IMR-90 (cell line): ENCODE measurements around the gene CST5. TPM values are rescaled to one million over a fixed set of nuclear protein-coding genes. Genes with fewer than 3 reads are reported as not detected.

Source experiments
- ATAC-seq: fragments of 200-7000 bp; cut with Tn5 transposase; 2 replicates; pipeline ENCODE4 v1.9.1; 2020; ENCODE audit warnings: low read depth, mild to moderate bottlenecking, moderate library complexity
- BruUV-seq: library from RNA; stranded (reverse); fragments of 400-500 nt; replicated peaks from 2 replicates; lab custom pipeline; 2021; lab: Mats Ljungman, UMichigan
- CTCF ChIA-PET: fragments of 300-600 bp; formaldehyde crosslinking; extraction: SDS; loops from one replicate; lab custom pipeline; 2021; ENCODE audit warnings: antibody characterized with exemption; lab: Yijun Ruan, JAX
- POLR2A ChIA-PET: fragments of 300-600 bp; sonication (Branson Sonifier 250); formaldehyde crosslinking; loops from one replicate; lab custom pipeline; 2022; ENCODE audit warnings: antibody characterized with exemption; ENCODE audit not compliant: unreplicated experiment; lab: Charles Lee
- DNase-seq: peaks from one replicate; pipeline ENCODE4 v3.0.0; 2013
- H2AFZ ChIP-seq: replicated peaks from 2 replicates; pipeline ENCODE3; 2013; ENCODE audit warnings: low read length, mild to moderate bottlenecking; ENCODE audit not compliant: poor library complexity
- H2AK5ac ChIP-seq: 2 replicates; pipeline ENCODE4 v1.6.1; 2013; ENCODE audit warnings: low read depth, low read length, inconsistent platforms
- H2AK9ac ChIP-seq: replicated peaks from 2 replicates; pipeline ENCODE3; 2013; ENCODE audit warnings: mild to moderate bottlenecking, low read depth, low read length, moderate library complexity; ENCODE audit not compliant: poor library complexity
- H2BK120ac ChIP-seq: 2 replicates; pipeline ENCODE4 v1.6.1; 2013; ENCODE audit warnings: low read depth, low read length, inconsistent platforms
- H2BK15ac ChIP-seq: 3 replicates; pipeline ENCODE4 v1.6.1; 2013; ENCODE audit warnings: low read depth, low read length, inconsistent platforms
- H2BK20ac ChIP-seq: 2 replicates; pipeline ENCODE4 v1.6.1; 2013; ENCODE audit warnings: low read depth, mild to moderate bottlenecking, inconsistent platforms, low read length, moderate library complexity
- H2BK5ac ChIP-seq: 2 replicates; pipeline ENCODE4 v1.6.1; 2013; ENCODE audit warnings: mild to moderate bottlenecking, low read depth, low read length, inconsistent platforms; ENCODE audit not compliant: poor library complexity, severe bottlenecking
- H3K14ac ChIP-seq: replicated peaks from 2 replicates; pipeline ENCODE4 v1.6.1; 2013; ENCODE audit warnings: low read depth, low read length, inconsistent platforms
- H3K18ac ChIP-seq: 2 replicates; pipeline ENCODE4 v1.6.1; 2013; ENCODE audit warnings: low read depth, low read length, control low read depth
- H3K23ac ChIP-seq: 2 replicates; pipeline ENCODE4 v1.6.1; 2013; ENCODE audit warnings: low read depth, low read length, inconsistent platforms
- H3K27ac ChIP-seq: 2 replicates; pipeline ENCODE4 v1.5.1; 2013; ENCODE audit warnings: mild to moderate bottlenecking, control low read depth, low read length; ENCODE audit not compliant: insufficient read depth
- H3K27me3 ChIP-seq: 2 replicates; pipeline ENCODE4 v1.6.1; 2013; ENCODE audit warnings: low read length; ENCODE audit not compliant: control insufficient read depth, insufficient read depth
- H3K36me3 ChIP-seq: 2 replicates; pipeline ENCODE4 v1.6.1; 2013; ENCODE audit warnings: low read length, mixed read lengths; ENCODE audit not compliant: control insufficient read depth, insufficient read depth
- H3K4ac ChIP-seq: 2 replicates; pipeline ENCODE4 v1.6.1; 2013; ENCODE audit warnings: low read depth, low read length, inconsistent platforms
- H3K4me1 ChIP-seq: 2 replicates; pipeline ENCODE4 v1.6.1; 2013; ENCODE audit warnings: low read length, mixed read lengths; ENCODE audit not compliant: control insufficient read depth, insufficient read depth
- H3K4me2 ChIP-seq: 2 replicates; pipeline ENCODE4 v1.6.1; 2013; ENCODE audit warnings: low read depth, mild to moderate bottlenecking, control low read depth, low read length, moderate library complexity
- H3K4me3 ChIP-seq: 2 replicates; pipeline ENCODE4 v1.5.1; 2013; ENCODE audit warnings: low read depth, mild to moderate bottlenecking, control low read depth, low read length, moderate library complexity; ENCODE audit not compliant: insufficient read depth
- H3K56ac ChIP-seq: 2 replicates; pipeline ENCODE4 v1.6.1; 2013; ENCODE audit warnings: low read length, inconsistent platforms; ENCODE audit not compliant: insufficient read depth; ENCODE audit errors: extremely low read depth
- H3K79me1 ChIP-seq, 2 experiments: 2 replicates each; pipeline ENCODE4 v1.6.1; 2013; ENCODE audit warnings: low read length in 2 of 2, inconsistent platforms in 1 of 2, low read depth in 1 of 2
- H3K9ac ChIP-seq: 2 replicates; pipeline ENCODE4 v1.6.1; 2013; ENCODE audit warnings: low read depth, low read length, control low read depth
- H3K9me1 ChIP-seq: 2 replicates; pipeline ENCODE4 v1.6.1; 2013; ENCODE audit warnings: low read length, inconsistent platforms; ENCODE audit not compliant: insufficient read depth
- H3K9me3 ChIP-seq: 2 replicates; pipeline ENCODE4 v1.6.1; 2013; ENCODE audit warnings: low read length; ENCODE audit not compliant: control insufficient read depth, insufficient read depth
- H4K20me1 ChIP-seq: 2 replicates; pipeline ENCODE4 v1.6.1; 2013; ENCODE audit warnings: low read length, inconsistent platforms; ENCODE audit not compliant: insufficient read depth
- H4K5ac ChIP-seq: 2 replicates; pipeline ENCODE4 v1.6.1; 2013; ENCODE audit warnings: mild to moderate bottlenecking, low read depth, low read length, control low read depth
- H4K8ac ChIP-seq, 2 experiments: 2 replicates each; pipeline ENCODE4 v1.6.1; 2013; ENCODE audit warnings: low read depth in 2 of 2, low read length in 2 of 2, control low read depth in 1 of 2, inconsistent platforms in 1 of 2
- H4K91ac ChIP-seq: 2 replicates; pipeline ENCODE4 v1.6.1; 2013; ENCODE audit warnings: low read depth, low read length, inconsistent platforms; ENCODE audit not compliant: insufficient read depth
- BHLHE40 ChIP-seq: fragments of 150-350 bp; IDR thresholded peaks from 2 replicates; pipeline ENCODE4 v1.6.1; 2016; ENCODE audit warnings: mild to moderate bottlenecking, low read depth, low read length
- CEBPB ChIP-seq: IDR thresholded peaks from 2 replicates; pipeline ENCODE4 v1.6.1; 2012; ENCODE audit warnings: low read depth, low read length, improper control_type of control experiment
- CHD1 ChIP-seq: IDR thresholded peaks from 2 replicates; pipeline ENCODE4 v1.6.1; 2012; ENCODE audit warnings: low read depth, low read length, improper control_type of control experiment
- FOS ChIP-seq: fragments of 150-350 bp; IDR thresholded peaks from 2 replicates; pipeline ENCODE4 v1.6.1; 2016; ENCODE audit warnings: low read depth, low read length
- MAFK ChIP-seq: IDR thresholded peaks from 2 replicates; pipeline ENCODE4 v1.6.1; 2012; ENCODE audit warnings: low read depth, low read length, improper control_type of control experiment
- MAZ ChIP-seq: IDR thresholded peaks from 2 replicates; pipeline ENCODE4 v1.6.1; 2012; ENCODE audit warnings: low read depth, mild to moderate bottlenecking, low read length, improper control_type of control experiment, moderate library complexity, borderline replicate concordance
- MXI1 ChIP-seq: IDR thresholded peaks from 2 replicates; pipeline ENCODE4 v1.6.1; 2012; ENCODE audit warnings: low read depth, mild to moderate bottlenecking, low read length, moderate library complexity, borderline replicate concordance
- NFE2L2 ChIP-seq: fragments of 150-350 bp; IDR thresholded peaks from 2 replicates; pipeline ENCODE4 v1.6.1; 2016; ENCODE audit warnings: low read depth, mild to moderate bottlenecking, low read length
- POLR2A ChIP-seq: IDR thresholded peaks from 2 replicates; pipeline ENCODE4 v1.6.1; 2012; ENCODE audit warnings: mild to moderate bottlenecking, low read depth, low read length
- RAD21 ChIP-seq: IDR thresholded peaks from 2 replicates; pipeline ENCODE4 v1.6.1; 2012; ENCODE audit warnings: low read length, improper control_type of control experiment
- RCOR1 ChIP-seq: IDR thresholded peaks from 2 replicates; pipeline ENCODE4 v1.6.1; 2012; ENCODE audit warnings: mild to moderate bottlenecking, low read length, improper control_type of control experiment; ENCODE audit not compliant: insufficient replicate concordance
- RFX5 ChIP-seq: IDR thresholded peaks from 2 replicates; pipeline ENCODE4 v1.8.0; 2012; ENCODE audit warnings: low read depth, mild to moderate bottlenecking, low read length, moderate library complexity
- SMC3 ChIP-seq: fragments of 150-350 bp; IDR thresholded peaks from 2 replicates; pipeline ENCODE4 v1.6.1; 2016; ENCODE audit warnings: low read depth, mild to moderate bottlenecking, antibody characterized with exemption, low read length, moderate library complexity
- WGBS, 2 experiments: methylation state at CpG; one replicate each; pipeline versions ENCODE4 v1.1.5 to v1.1.7; 2013; ENCODE audit warnings: missing lambda C conversion rate in 2 of 2; ENCODE audit not compliant: insufficient read length in 1 of 2; ENCODE audit errors: extremely low coverage in 2 of 2; 5-methylcytosine and 5-hydroxymethylcytosine counted together
- dilution Hi-C: fragments of 300-500 bp; cut with HindIII; formaldehyde crosslinking; loops from one replicate; pipeline ENCODE4 v1.14.3; 2018; ENCODE audit warnings: low sequenced_read_pairs; ENCODE audit not compliant: unreplicated experiment
- in situ Hi-C: fragments of 300-500 bp; cut with MboI; formaldehyde crosslinking; loops from 3 replicates; pipeline ENCODE4 v1.14.3; 2019; ENCODE audit warnings: low sequenced_read_pairs, inconsistent platforms, mixed read lengths
- intact Hi-C: fragments of 100-400 bp; cut with micrococcal nuclease; formaldehyde crosslinking; loops from 2 replicates; pipeline ENCODE4 v1.10.0; 2022
- polyA plus RNA-seq, 3 experiments: library from polyadenylated mRNA; depleted of rRNA; stranded (reverse); fragments of >200 nt; gene quantifications; 2 replicates each; pipeline ENCODE4 v1.2.3, GENCODE V29; 2012; ENCODE audit warnings: low replicate concordance in 1 of 3
- total RNA-seq: library from RNA; depleted of rRNA; stranded (reverse); fragments of >200 nt; gene quantifications from 2 replicates; pipeline ENCODE4 v1.2.3, GENCODE V29; 2012
- TF ChIP-seq, protein P1 (sequence below): conservative IDR thresholded peaks from 2 replicates; pipeline ENCODE4 v1.5.1; 2012; ENCODE audit warnings: mild to moderate bottlenecking, low read depth, low read length, improper control_type of control experiment
- TF ChIP-seq, protein P2 (sequence below): fragments of 150-350 bp; IDR thresholded peaks from 2 replicates; pipeline ENCODE4 v1.6.1; 2016; ENCODE audit warnings: low read depth, mild to moderate bottlenecking, low read length, moderate library complexity, borderline replicate concordance
- TF ChIP-seq, protein P3 (sequence below): fragments of 150-350 bp; IDR thresholded peaks from 2 replicates; pipeline ENCODE4 v1.6.1; 2017; ENCODE audit warnings: mild to moderate bottlenecking, antibody characterized with exemption, low read length, low read depth

Gene CST5
- total and polyA plus RNA-seq, 2 of the 4 experiments (the other 2 are of a cell fraction): not detected

DNA sequence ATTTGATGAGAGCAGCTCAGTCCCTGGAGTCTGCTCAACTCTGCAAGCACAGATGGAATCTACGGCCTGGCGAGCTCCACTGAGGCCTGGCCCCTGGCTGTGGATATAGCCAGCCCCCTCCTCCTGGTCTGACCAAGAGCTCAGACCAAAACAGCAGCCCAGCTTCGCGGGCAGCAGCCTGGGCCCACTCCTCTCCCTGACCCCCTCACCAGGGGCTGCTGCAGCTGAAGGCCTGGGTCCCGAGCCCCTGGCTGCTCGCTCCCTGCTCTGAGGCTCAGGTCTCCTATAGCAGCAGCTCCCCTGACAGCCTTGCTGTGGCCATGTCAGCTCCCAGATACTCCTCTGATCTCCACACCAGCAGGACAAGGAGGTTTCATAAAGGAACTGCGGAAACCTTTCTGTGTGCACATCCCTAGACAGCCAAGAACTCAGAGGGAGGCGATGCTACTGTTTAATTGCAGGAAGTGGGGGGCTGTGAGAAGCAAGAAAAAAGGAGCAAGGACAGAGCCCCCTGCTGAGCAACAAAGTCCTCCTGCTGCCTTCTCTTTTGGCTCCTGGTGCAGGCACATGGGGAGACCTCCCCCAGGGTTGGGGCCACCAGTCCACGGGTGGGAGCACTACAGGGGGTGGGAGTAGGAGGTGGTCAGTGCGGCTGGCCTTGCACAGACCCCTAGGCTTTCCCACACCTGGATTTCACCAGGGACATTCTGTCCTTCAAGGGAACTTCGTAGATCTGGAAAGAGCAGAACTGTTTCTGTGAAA, 38.7 kb upstream of the CST5 start:
- H3K9me1 ChIP-seq: no peaks in the 10 kb centered on the region
- BruUV-seq: no TSS peak
- no peak overlapping the region for H2AK9ac ChIP-seq
- POLR2A ChIA-PET: no interaction called here
- H3K56ac ChIP-seq: no peak overlapping the region
- DNase-seq (no peak), ATAC-seq (no peak)
- no peak overlapping the region for H4K91ac ChIP-seq
- no peaks in the 10 kb centered on the region for H3K9me3 ChIP-seq
- intact Hi-C loops: no loop called here
- H2BK15ac ChIP-seq: no peak overlapping the region
- CTCF ChIA-PET: no interaction called here
- no peak overlapping the region for H2BK120ac ChIP-seq
- H3K36me3 ChIP-seq: no peaks in the 10 kb centered on the region
- H3K4me1 ChIP-seq: no peaks in the 10 kb centered on the region
- H3K9ac ChIP-seq: no peak overlapping the region
- WGBS, 2 experiments: 36% methylated on average over 4 of the region's 11 CpGs; no CpG with 5 or more reads in 1 of the 2 experiments
- no peak overlapping the region for H2AK5ac ChIP-seq
- H3K23ac ChIP-seq: no peak overlapping the region
- no peak overlapping the region for H2AFZ ChIP-seq
- H3K18ac ChIP-seq: no peak overlapping the region
- no peak overlapping the region for H3K27ac ChIP-seq
- H3K4me3 ChIP-seq: no peak overlapping the region
- no peaks in the 10 kb centered on the region for H3K79me1 ChIP-seq
- no peak overlapping the region for H2BK20ac ChIP-seq
- no peak overlapping the region for H3K14ac ChIP-seq
- H3K27me3 ChIP-seq: no peaks in the 10 kb centered on the region; the same call in 1 of the 2 replicates
- no peaks in the 10 kb centered on the region for H4K20me1 ChIP-seq
- H4K5ac ChIP-seq: no peak overlapping the region
- H3K4ac ChIP-seq: no peak overlapping the region
- H4K8ac ChIP-seq: no peak overlapping the region
- H3K4me2 ChIP-seq: no peak overlapping the region
- dilution Hi-C loops: no loop called here
- in situ Hi-C loops: no loop called here
- no peak for TF ChIP-seq FOS
- TF ChIP-seq, protein P1, sequence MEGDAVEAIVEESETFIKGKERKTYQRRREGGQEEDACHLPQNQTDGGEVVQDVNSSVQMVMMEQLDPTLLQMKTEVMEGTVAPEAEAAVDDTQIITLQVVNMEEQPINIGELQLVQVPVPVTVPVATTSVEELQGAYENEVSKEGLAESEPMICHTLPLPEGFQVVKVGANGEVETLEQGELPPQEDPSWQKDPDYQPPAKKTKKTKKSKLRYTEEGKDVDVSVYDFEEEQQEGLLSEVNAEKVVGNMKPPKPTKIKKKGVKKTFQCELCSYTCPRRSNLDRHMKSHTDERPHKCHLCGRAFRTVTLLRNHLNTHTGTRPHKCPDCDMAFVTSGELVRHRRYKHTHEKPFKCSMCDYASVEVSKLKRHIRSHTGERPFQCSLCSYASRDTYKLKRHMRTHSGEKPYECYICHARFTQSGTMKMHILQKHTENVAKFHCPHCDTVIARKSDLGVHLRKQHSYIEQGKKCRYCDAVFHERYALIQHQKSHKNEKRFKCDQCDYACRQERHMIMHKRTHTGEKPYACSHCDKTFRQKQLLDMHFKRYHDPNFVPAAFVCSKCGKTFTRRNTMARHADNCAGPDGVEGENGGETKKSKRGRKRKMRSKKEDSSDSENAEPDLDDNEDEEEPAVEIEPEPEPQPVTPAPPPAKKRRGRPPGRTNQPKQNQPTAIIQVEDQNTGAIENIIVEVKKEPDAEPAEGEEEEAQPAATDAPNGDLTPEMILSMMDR: no peak
- no peak for TF ChIP-seq RFX5
- TF ChIP-seq SMC3: no peak
- no peak for TF ChIP-seq MXI1
- no peak for TF ChIP-seq POLR2A
- TF ChIP-seq MAZ: no peak
- TF ChIP-seq CEBPB: no peak
- TF ChIP-seq, protein P2, sequence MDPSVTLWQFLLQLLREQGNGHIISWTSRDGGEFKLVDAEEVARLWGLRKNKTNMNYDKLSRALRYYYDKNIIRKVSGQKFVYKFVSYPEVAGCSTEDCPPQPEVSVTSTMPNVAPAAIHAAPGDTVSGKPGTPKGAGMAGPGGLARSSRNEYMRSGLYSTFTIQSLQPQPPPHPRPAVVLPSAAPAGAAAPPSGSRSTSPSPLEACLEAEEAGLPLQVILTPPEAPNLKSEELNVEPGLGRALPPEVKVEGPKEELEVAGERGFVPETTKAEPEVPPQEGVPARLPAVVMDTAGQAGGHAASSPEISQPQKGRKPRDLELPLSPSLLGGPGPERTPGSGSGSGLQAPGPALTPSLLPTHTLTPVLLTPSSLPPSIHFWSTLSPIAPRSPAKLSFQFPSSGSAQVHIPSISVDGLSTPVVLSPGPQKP: no peak
- no peak for TF ChIP-seq NFE2L2
- no peak for TF ChIP-seq RAD21
- no peak for TF ChIP-seq BHLHE40
- TF ChIP-seq, protein P3, sequence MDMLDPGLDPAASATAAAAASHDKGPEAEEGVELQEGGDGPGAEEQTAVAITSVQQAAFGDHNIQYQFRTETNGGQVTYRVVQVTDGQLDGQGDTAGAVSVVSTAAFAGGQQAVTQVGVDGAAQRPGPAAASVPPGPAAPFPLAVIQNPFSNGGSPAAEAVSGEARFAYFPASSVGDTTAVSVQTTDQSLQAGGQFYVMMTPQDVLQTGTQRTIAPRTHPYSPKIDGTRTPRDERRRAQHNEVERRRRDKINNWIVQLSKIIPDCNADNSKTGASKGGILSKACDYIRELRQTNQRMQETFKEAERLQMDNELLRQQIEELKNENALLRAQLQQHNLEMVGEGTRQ: no peak
- TF ChIP-seq CHD1: no peak
- TF ChIP-seq MAFK: no peak
- no peak for TF ChIP-seq RCOR1
- no peak overlapping the region for H2BK5ac ChIP-seq
